ENCODE data around the gene GTF3C4.
A peak's percentile ranks its signal among the peaks of the same experiment; 100 is the strongest.

Gene GTF3C4

DNA sequence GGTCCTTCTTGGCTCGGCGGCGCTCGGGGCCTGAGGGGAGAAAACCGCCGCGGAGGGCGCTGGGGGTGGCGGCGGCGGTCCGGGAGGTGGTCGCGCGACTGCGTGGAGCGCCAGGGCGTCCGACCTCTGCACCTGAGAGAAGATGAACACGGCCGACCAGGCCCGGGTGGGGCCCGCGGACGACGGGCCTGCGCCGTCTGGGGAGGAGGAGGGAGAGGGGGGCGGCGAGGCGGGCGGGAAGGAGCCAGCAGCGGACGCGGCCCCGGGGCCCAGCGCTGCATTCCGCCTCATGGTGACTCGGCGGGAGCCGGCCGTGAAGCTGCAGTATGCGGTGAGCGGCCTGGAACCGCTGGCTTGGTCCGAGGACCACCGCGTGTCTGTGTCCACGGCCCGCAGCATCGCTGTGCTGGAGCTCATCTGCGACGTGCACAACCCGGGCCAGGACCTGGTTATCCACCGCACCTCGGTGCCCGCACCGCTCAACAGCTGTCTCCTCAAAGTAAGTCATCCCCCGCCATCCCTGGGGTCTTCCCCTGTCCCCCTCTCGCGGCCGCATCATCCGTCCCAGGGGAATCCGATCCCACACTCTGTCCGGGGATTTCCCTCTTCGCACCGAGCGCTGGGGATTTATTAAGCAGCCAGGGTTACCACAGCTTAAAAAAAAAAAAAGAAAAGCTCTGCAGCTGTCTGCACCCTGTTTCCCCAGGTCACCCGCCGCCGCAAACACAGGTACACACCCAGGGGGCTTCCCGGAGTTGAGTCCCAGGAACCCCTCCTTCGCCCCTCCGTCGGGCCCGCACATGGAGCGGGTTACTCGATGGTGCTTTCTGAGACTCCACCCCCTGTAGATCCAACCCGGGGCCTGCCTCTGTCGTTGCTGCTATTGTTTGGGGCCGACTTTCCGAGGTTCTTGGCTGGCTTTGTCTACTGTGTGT is at the start of gene GTF3C4:
TSS of gene GTF3C4 (plus strand) at position 8 of the 935 bp plus-strand sequence. CDS start at position 143, 135 bp downstream.
- peak in 2 of 4 experiments; percentile 5 to 20 for DNase-seq

DNA sequence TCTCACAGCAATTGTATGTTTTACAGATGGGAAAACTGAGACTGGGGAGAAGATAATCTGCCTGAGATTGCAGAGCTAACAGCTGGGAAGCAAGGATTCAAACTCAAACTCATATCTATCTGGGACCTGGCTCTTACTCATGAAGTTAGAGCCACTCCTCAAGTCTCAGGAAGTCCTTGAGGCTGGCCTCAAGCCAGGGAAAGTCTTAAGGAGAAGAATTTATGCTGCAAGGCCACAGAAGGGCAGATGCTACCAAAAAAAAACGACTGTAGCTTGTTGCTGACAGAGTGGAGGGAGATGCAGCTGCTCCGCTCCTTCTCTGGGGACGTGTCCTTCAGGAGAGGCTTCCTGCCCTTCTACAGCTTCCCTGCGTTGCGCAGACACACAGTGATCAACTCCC is 48.1 kb upstream of the GTF3C4 start:
- DNase-seq = no peak

- no peak for DNase-seq
Measured at GRCh38 chr9:132626285-132626684, 44.0 kb upstream of the GTF3C4 start.

GRCh38 chr9:132627106-132627505 is 43.2 kb upstream of the GTF3C4 start:
- no peak for DNase-seq

DNA sequence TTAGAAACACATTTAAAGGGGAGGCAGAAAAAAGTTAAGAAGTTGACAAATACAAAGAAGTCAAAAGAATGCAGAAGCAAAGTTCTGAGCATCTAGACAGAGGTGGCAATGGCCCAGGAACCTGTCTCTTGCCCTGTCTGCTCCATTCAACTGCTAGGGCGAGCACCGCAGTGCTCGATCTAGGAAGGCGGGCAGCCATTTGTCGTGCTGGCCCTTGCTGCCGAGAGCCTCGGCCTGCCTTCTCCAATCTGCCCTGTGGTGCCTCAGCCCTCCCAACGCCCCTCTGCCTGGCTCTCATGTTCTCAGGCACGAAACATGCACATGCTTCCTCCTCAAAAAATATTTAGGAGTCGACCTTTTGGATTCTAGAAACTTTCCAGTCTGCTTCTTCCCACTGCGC is 42.7 kb upstream of the GTF3C4 start:
- no peak for DNase-seq

DNA sequence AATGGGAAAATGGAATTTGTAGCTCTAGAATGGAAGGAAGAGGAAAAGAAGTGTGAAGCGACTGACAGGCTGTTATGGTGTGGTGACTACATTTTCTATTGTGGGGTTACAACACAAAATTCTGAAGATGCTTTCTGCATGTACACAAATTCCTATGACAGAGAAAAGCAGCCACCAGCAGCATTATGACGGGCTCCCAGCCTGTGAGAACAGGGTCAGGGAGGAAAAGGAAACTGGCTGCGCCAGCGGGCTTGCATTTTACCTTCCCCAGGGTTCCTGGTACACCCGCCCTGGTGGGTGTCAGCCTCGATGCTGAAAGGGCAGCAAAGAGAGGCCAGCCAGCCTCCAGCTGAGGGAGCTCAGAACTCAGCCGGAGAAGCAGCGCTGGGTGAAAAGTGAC is 41.5 kb upstream of the GTF3C4 start:
- DNase-seq = no peak

DNA sequence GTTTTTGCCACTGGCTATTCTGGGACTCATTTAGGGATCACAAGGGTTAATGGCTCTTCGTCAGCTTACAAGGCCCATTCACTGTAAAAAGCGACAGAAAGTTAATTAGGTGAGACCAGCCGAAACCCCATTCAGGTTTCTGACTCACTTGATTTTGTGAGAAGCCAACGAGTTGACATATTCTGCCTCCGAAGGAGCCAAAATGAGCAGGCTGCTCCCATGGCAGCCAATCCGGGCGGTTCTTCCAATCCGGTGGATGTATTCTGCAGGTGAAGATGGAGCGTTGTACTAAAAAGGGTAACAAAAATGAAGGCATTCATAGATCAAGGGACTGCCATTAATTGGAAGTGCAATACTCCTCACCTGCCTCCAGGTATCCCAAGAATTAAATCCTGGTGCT is 40.1 kb upstream of the GTF3C4 start:
- DNase-seq = no peak

DNA sequence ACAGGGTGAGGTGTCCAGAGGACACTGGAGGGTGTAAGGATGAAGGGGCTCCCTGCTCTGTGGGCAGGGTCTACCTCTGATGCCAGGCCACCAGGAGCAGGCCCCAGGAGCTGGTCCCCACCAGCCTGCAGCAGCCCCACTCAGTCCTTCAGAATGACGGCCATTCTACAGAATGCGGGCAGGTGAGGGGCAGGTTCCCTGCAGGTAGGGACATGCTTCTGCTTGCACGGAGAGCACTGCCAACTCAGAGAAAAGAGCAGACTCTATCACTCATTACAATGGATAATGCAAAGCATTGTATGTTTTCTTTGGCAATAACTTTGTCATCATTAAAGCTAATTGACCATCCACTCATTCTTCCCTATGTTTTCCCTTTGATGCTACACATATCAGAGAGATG is 39.5 kb upstream of the GTF3C4 start:
- no peak for DNase-seq

- DNase-seq = no peak
Measured at GRCh38 chr9:132631280-132631679, 39.0 kb upstream of the GTF3C4 start.

GRCh38 chr9:132631685-132632084 is 38.6 kb upstream of the GTF3C4 start:
- no peak for DNase-seq

- no peak for DNase-seq
Measured at GRCh38 chr9:132632413-132633129, 37.7 kb upstream of the GTF3C4 start.

DNA sequence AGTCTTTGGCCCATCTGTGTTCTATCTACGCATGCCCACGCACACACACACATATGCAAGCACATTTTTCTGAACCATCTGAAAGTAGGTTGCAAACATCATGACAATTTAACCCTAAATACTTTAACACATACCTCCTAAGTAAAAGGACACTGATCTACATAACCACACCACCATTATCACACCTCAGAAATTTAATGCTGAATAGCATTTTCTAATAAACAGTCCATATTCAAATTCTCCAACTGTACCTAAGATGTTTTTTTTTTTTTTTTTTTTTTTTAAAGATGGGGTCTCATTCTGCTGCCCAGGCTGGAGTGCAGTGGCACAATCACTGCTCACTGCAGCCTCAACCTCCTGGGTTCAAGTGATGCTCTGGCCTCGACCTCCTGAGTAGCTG is 35.9 kb upstream of the GTF3C4 start:
- no peak for DNase-seq

DNA sequence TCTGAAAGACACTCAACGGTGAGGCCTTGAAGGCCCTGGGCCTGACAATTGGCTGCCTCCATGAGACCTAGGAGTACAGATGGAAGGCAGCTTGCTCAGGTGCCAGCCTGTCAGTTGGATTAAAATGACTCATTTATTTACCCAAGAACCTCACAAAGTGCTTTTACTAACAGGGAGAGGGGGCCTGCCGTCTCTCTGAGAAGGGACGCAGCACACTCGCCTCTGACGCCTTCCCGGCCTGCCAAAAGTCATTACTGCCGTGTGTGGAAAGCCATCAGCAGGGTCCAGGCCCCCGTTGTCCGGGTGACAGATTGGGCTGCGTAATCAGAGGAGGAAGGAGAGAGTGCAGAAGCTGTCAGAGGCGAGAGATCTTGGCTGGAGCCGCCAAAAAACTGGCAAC is 32.9 kb upstream of the GTF3C4 start:
- no peak for DNase-seq

- no peak for DNase-seq
Measured at GRCh38 chr9:132637801-132638200, 32.5 kb upstream of the GTF3C4 start.

DNA sequence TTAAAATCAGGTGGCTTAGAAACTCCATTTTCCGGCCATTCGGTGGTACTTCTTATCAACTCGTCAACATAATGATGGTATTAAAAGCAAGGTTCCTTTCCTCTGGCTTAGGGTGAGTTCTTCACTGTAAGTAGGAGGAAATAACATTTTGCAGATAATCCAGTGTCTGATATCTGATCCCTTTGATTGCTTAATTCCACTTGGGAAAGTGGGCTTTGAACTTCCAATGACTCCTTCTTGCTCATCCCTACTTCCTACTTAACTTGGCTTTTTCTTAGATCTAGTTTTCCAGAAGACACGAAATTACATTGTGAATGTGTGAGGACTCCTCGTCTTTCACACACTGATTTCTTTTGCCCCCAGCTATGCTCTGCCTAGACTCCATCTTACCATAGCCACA is 32.0 kb upstream of the GTF3C4 start:
- no peak for DNase-seq

DNA sequence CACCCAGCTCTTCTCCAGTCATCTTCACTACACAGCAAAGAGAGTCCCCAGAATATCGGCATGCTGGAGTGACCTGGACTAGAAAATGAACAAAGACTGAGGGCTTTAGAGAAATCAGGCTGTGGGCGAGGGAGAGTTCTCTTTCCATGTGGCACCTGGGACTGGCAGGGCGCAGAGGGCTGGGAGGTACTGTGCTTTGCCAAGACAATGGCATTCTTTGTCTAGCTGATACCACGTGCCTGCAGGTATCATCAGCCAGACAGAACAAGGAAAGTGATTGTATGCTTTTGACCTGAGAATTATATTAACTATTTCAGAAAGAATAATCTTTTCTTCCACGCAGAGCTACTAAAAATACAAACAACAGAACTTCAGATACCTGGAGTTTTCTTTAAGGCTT is 30.9 kb upstream of the GTF3C4 start:
- no peak for DNase-seq

- no peak for DNase-seq
Measured at GRCh38 chr9:132641216-132641615, 29.0 kb upstream of the GTF3C4 start.

DNA sequence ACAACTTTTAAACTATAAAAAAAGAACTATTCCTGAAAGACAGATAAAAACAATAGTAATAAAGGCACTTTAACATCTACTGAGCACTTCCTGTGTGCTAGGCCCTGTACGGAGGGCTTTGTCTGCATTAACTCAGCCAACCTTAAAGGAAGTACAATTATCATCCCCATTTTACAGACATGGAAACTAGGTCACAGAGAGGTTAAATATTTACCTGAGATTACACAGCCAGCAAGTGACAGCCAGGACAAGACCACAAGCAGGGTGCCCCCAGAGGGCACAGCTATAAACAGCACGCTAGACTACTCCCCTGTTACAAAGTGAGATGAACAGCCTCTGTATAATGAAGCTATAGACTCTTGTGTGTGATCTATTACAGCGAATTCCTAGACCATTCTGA is 26.0 kb upstream of the GTF3C4 start:
- DNase-seq = no peak

- no peak for DNase-seq
Measured at GRCh38 chr9:132645306-132645705, 25.0 kb upstream of the GTF3C4 start.

DNA sequence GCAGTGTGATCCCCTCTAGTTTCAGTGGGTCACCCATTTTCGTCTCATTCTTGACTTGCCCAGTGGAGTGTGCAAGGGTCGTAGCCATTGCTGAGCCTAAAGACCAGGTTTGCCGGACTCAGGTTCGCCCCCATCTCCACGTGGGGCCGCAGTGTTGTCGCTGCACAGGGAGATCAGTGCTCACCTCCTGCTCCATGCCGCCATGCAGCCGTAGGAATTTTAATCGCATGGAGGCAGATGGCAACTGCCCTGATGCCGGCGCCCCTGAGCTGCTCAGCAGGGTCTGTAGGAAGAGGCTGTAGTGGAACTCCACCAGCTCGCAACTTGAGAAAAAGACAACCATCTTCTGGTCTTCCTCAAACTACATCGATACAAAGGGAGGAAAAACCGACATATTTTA is 24.6 kb upstream of the GTF3C4 start:
- DNase-seq = no peak

DNA sequence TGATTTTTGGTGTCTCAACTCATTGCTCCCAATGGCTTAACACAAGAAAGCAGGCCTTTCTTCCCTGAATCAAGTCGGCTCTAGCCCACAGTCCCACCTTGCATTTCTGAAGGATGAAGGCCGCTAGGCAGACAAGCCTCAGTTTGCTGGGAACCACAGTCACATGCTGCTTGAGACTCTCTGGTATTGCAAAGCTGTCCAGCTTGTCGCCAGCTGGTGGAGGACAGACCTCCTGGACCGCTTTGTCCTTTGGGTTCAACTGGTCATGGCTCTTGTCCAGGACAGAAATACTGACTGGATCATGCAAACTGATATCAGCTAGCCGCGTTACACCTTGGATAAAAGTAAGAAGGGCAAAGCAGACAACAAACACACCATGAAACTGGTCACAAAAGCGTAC is 23.5 kb upstream of the GTF3C4 start:
- DNase-seq = no peak

- no peak for DNase-seq
Measured at GRCh38 chr9:132647355-132647754, 22.9 kb upstream of the GTF3C4 start.

- DNase-seq = no peak
Measured at GRCh38 chr9:132647806-132648205, 22.5 kb upstream of the GTF3C4 start.

DNA sequence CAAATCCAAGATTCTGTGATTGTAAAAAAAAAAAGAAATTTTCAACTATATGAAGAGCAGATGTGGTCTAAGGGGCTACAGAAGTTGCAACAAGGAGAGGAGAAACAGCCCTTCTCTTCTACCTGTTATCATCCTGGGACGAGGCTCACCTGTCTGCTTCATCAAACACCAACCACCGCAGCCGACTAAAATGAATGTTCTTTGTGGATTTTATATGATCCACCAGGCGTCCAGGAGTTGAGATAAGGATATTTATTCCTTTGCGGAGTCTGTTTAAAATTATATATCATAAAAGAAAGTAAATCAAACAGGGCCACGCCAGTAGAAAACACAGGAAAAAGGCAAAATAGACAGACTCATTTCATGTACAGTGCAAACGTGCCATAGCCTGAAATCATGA is 22.0 kb upstream of the GTF3C4 start:
- DNase-seq = no peak
